ENCODE results near the gene GPRIN1.
A peak's percentile ranks its signal among the peaks of the same experiment; 100 is the strongest.
"Not testable (repeated sequence)": the region's sequence is repeated elsewhere in the genome, so short reads cannot be mapped to it uniquely, and the experiment has no call there.

Gene GPRIN1

GRCh38 chr5:176570044-176570443 lies 39.9 kb downstream of the GPRIN1 start:
- DNase-seq: no peak

- DNase-seq: no peak
Measured at GRCh38 chr5:176568657-176569056, 41.3 kb downstream of the GPRIN1 start.

GRCh38 chr5:176565760-176566288 lies 44.1 kb downstream of the GPRIN1 start:
- no peak for DNase-seq

GRCh38 chr5:176564002-176564401 lies 46.0 kb downstream of the GPRIN1 start:
- DNase-seq: no peak

GRCh38 chr5:176562189-176562588 lies 47.8 kb downstream of the GPRIN1 start:
- no peak for DNase-seq

GRCh38 chr5:176561259-176561658 lies 48.7 kb downstream of the GPRIN1 start:
- no peak for DNase-seq

- no peak for DNase-seq
Measured at GRCh38 chr5:176560364-176560763, 49.6 kb downstream of the GPRIN1 start.

- no peak for DNase-seq
Measured at GRCh38 chr5:176559683-176560082, 50.3 kb downstream of the GPRIN1 start.

- no peak for DNase-seq
Measured at GRCh38 chr5:176557846-176558245, 52.1 kb downstream of the GPRIN1 start.

- DNase-seq: no peak
Measured at GRCh38 chr5:176553260-176554085, 56.5 kb downstream of the GPRIN1 start.

- no peak for DNase-seq
Measured at GRCh38 chr5:176552332-176552869, 57.6 kb downstream of the GPRIN1 start.

- not testable (repeated sequence) for DNase-seq
Measured at GRCh38 chr5:176550937-176551336, 59.0 kb downstream of the GPRIN1 start.

- DNase-seq: peak; percentile 30 to 63 (median 52)
Measured at GRCh38 chr5:176550275-176550831, 59.6 kb downstream of the GPRIN1 start.

- no peak for DNase-seq
Measured at GRCh38 chr5:176549871-176550270, 60.1 kb downstream of the GPRIN1 start.

- DNase-seq: no peak
Measured at GRCh38 chr5:176548967-176549444, 61.0 kb downstream of the GPRIN1 start, which contains the start of gene CDHR2. Gene CDHR2 (plus strand): TSS chr5:176549342. CDS start chr5:176565353, 16,011 bp downstream.

GRCh38 chr5:176547802-176548201 lies 62.2 kb downstream of the GPRIN1 start:
- peak in 2 of 4 experiments; percentile 30 to 52 for DNase-seq
